ENCODE data around the gene WDR91.

Gene WDR91

GRCh38 chr7:135257790-135258189 lies 46.5 kb upstream of the WDR91 start:
- Histone ChIP-seq H3K14ac (ENCODE audit: low read length) (no peak overlapping the region), H2BK12ac (ENCODE audit: low read length) (no peak overlapping the region), H3K4ac (ENCODE audit: low read depth, low read length) (no peak overlapping the region), H4K91ac (ENCODE audit: low read depth, low read length) (no peak overlapping the region), H3K27ac (ENCODE audit: low read depth, low read length) (no peak overlapping the region), H4K12ac (ENCODE audit: low read depth, low read length) (no peak overlapping the region), H3K4me3 (ENCODE audit: low read depth, low read length) (no peak overlapping the region), H3K36me3 (ENCODE audit: control insufficient read depth in 1 of 2, insufficient read depth in 2 of 2, low read length in 2 of 2) (no peaks in the 10 kb centered on the region), H3K9ac (ENCODE audit: low read length) (no peak overlapping the region), H3K27me3 (ENCODE audit: insufficient read depth, low read length) (no peaks in the 10 kb centered on the region), H3K9me3 (ENCODE audit: insufficient read depth, low read depth, low read length) (no peaks in the 10 kb centered on the region), H3K4me1 (ENCODE audit: control insufficient read depth in 1 of 2, insufficient read depth in 2 of 2, low read length in 2 of 2) (peaks cover 8 to 23% of the 10 kb centered on the region in 2 experiments), H3K18ac (ENCODE audit: low read length) (no peak overlapping the region), H3K23ac (ENCODE audit: low read length) (no peak overlapping the region), H2BK5ac (ENCODE audit: low read depth, low read length, poor library complexity) (no peak overlapping the region), H3K79me2 (ENCODE audit: control insufficient read depth, insufficient read depth, low read length, poor library complexity) (no peaks in the 10 kb centered on the region), H2BK120ac (ENCODE audit: insufficient read depth, low read length, poor library complexity) (no peak overlapping the region), H3K4me2 (ENCODE audit: low read length) (no peak overlapping the region), H3K79me1 (ENCODE audit: low read length) (no peaks in the 10 kb centered on the region), H4K8ac (ENCODE audit: low read depth, low read length) (no peak overlapping the region), H2AK5ac (ENCODE audit: low read length) (no peak overlapping the region), H2AFZ (ENCODE audit: insufficient read depth, low read length, poor library complexity) (no peak overlapping the region)
- no peak for DNase-seq
- WGBS (ENCODE audit: extremely low coverage, insufficient coverage, insufficient read length), result no CpG with 5 or more reads among the region's 4 CpGs

- H3K79me2 ChIP-seq (ENCODE audit: control insufficient read depth, insufficient read depth, low read length, poor library complexity), result no peaks in the 10 kb centered on the region
- H3K23ac ChIP-seq (ENCODE audit: low read length), result no peak overlapping the region
- no peaks in the 10 kb centered on the region for H3K36me3 ChIP-seq (ENCODE audit: control insufficient read depth in 1 of 2, insufficient read depth in 2 of 2, low read length in 2 of 2)
- no peak overlapping the region for H3K4me3 ChIP-seq (ENCODE audit: low read depth, low read length)
- no peak overlapping the region for H3K4ac ChIP-seq (ENCODE audit: low read depth, low read length)
- H3K9me3 ChIP-seq (ENCODE audit: insufficient read depth, low read depth, low read length), result no peaks in the 10 kb centered on the region
- no CpG with 5 or more reads among the region's 9 CpGs for WGBS (ENCODE audit: extremely low coverage, insufficient coverage, insufficient read length)
- H4K8ac ChIP-seq (ENCODE audit: low read depth, low read length), result no peak overlapping the region
- no peak overlapping the region for H2BK120ac ChIP-seq (ENCODE audit: insufficient read depth, low read length, poor library complexity)
- H3K14ac ChIP-seq (ENCODE audit: low read length), result peak overlapping the region; percentile 49
- no peaks in the 10 kb centered on the region for H3K27me3 ChIP-seq (ENCODE audit: insufficient read depth, low read length)
- no peak overlapping the region for H4K12ac ChIP-seq (ENCODE audit: low read depth, low read length)
- H2AFZ ChIP-seq (ENCODE audit: insufficient read depth, low read length, poor library complexity), result no peak overlapping the region
- peak overlapping the region; percentile 15 for H2BK12ac ChIP-seq (ENCODE audit: low read length)
- no peak overlapping the region for H3K9ac ChIP-seq (ENCODE audit: low read length)
- peaks cover 12 to 29% of the 10 kb centered on the region in 2 experiments for H3K4me1 ChIP-seq (ENCODE audit: control insufficient read depth in 1 of 2, insufficient read depth in 2 of 2, low read length in 2 of 2)
- peak overlapping the region; percentile 9 for H3K27ac ChIP-seq (ENCODE audit: low read depth, low read length)
- no peak overlapping the region for H3K4me2 ChIP-seq (ENCODE audit: low read length)
- H2BK5ac ChIP-seq (ENCODE audit: low read depth, low read length, poor library complexity), result no peak overlapping the region
- H3K79me1 ChIP-seq (ENCODE audit: low read length), result no peaks in the 10 kb centered on the region
- peak; percentile 35 to 45 for DNase-seq
- no peak overlapping the region for H3K18ac ChIP-seq (ENCODE audit: low read length)
- H4K91ac ChIP-seq (ENCODE audit: low read depth, low read length), result no peak overlapping the region
- H2AK5ac ChIP-seq (ENCODE audit: low read length), result no peak overlapping the region
Measured at GRCh38 chr7:135253851-135254771, 42.8 kb upstream of the WDR91 start.

DNA sequence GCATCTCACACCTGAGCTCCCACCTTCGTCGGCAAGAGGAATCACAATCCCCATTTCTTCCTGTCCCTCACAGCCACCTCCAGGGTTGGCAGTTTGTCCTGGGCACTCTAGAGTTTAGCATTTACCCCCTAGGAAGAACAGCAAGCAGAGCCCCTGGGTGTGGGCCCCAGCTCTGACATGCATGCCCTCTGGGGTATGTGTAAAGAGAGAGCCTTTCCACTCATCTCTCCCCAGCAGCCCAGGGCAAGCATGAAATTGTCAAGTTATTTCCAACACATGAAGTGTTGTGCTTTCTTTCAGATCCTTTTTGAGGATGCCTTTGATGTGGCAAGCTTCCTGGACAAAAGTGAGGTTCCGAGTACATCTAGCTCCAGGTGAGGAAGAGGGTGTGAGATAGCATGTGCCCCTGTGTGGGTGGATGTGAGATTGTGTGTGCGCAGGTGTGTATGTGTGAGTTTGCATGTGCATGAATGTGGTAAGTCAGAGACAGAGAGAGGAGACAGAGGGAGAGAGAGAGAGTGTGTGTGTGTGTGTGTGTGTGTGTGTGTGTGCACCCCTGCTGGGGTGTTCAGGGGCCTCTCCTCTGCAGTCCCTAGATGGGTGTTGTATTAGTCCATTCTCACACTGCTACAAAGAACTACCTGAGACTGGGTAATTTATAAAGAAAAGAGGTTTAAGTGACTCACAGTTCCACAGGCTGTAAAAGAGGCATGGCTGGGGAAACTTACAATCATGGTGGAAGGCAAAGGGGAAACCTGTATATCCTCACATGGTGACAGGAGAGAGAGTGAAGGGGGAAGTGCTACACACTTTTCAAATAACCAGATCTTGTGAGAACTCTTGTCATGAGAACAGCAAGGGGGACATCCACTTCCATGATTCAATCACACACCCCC lies 40.4 kb upstream of the WDR91 start:
- no peak overlapping the region for H3K4ac ChIP-seq (ENCODE audit: low read depth, low read length)
- WGBS (ENCODE audit: extremely low coverage, insufficient coverage, insufficient read length), result no CpG with 5 or more reads among the region's 4 CpGs
- peaks cover 2% of the 10 kb centered on the region for H3K79me1 ChIP-seq (ENCODE audit: low read length)
- H2BK12ac ChIP-seq (ENCODE audit: low read length), result no peak overlapping the region
- no peak overlapping the region for H3K4me2 ChIP-seq (ENCODE audit: low read length)
- H3K9ac ChIP-seq (ENCODE audit: low read length), result no peak overlapping the region
- H2BK120ac ChIP-seq (ENCODE audit: insufficient read depth, low read length, poor library complexity), result no peak overlapping the region
- H3K27ac ChIP-seq (ENCODE audit: low read depth, low read length), result no peak overlapping the region
- no peak overlapping the region for H4K12ac ChIP-seq (ENCODE audit: low read depth, low read length)
- DNase-seq, result no peak
- no peak overlapping the region for H4K8ac ChIP-seq (ENCODE audit: low read depth, low read length)
- peaks cover 12 to 34% of the 10 kb centered on the region in 2 experiments for H3K4me1 ChIP-seq (ENCODE audit: control insufficient read depth in 1 of 2, insufficient read depth in 2 of 2, low read length in 2 of 2)
- no peak overlapping the region for H2AK5ac ChIP-seq (ENCODE audit: low read length)
- H2AFZ ChIP-seq (ENCODE audit: insufficient read depth, low read length, poor library complexity), result no peak overlapping the region
- no peak overlapping the region for H3K14ac ChIP-seq (ENCODE audit: low read length)
- H3K9me3 ChIP-seq (ENCODE audit: insufficient read depth, low read depth, low read length), result no peaks in the 10 kb centered on the region
- H3K27me3 ChIP-seq (ENCODE audit: insufficient read depth, low read length), result no peaks in the 10 kb centered on the region
- no peak overlapping the region for H3K23ac ChIP-seq (ENCODE audit: low read length)
- no peak overlapping the region for H2BK5ac ChIP-seq (ENCODE audit: low read depth, low read length, poor library complexity)
- H3K36me3 ChIP-seq (ENCODE audit: control insufficient read depth in 1 of 2, insufficient read depth in 2 of 2, low read length in 2 of 2), result no peaks in the 10 kb centered on the region
- H3K4me3 ChIP-seq (ENCODE audit: low read depth, low read length), result no peak overlapping the region
- no peak overlapping the region for H3K18ac ChIP-seq (ENCODE audit: low read length)
- no peaks in the 10 kb centered on the region for H3K79me2 ChIP-seq (ENCODE audit: control insufficient read depth, insufficient read depth, low read length, poor library complexity)
- no peak overlapping the region for H4K91ac ChIP-seq (ENCODE audit: low read depth, low read length)

GRCh38 chr7:135248546-135248945 lies 37.2 kb upstream of the WDR91 start:
- Histone ChIP-seq H3K23ac (ENCODE audit: low read length) (no peak overlapping the region), H3K14ac (ENCODE audit: low read length) (no peak overlapping the region), H3K4me2 (ENCODE audit: low read length) (no peak overlapping the region), H3K36me3 (ENCODE audit: control insufficient read depth in 1 of 2, insufficient read depth in 2 of 2, low read length in 2 of 2) (no peaks in the 10 kb centered on the region), H3K4me3 (ENCODE audit: low read depth, low read length) (no peak overlapping the region), H3K18ac (ENCODE audit: low read length) (no peak overlapping the region), H3K27ac (ENCODE audit: low read depth, low read length) (no peak overlapping the region), H3K79me1 (ENCODE audit: low read length) (peaks cover 2% of the 10 kb centered on the region), H2AFZ (ENCODE audit: insufficient read depth, low read length, poor library complexity) (no peak overlapping the region), H3K9me3 (ENCODE audit: insufficient read depth, low read depth, low read length) (peaks cover 2% of the 10 kb centered on the region), H3K27me3 (ENCODE audit: insufficient read depth, low read length) (no peaks in the 10 kb centered on the region), H3K4me1 (ENCODE audit: control insufficient read depth in 1 of 2, insufficient read depth in 2 of 2, low read length in 2 of 2) (peaks cover 4 to 17% of the 10 kb centered on the region in 2 experiments), H4K8ac (ENCODE audit: low read depth, low read length) (no peak overlapping the region), H3K79me2 (ENCODE audit: control insufficient read depth, insufficient read depth, low read length, poor library complexity) (no peaks in the 10 kb centered on the region), H3K9ac (ENCODE audit: low read length) (no peak overlapping the region), H2BK12ac (ENCODE audit: low read length) (no peak overlapping the region), H2BK120ac (ENCODE audit: insufficient read depth, low read length, poor library complexity) (no peak overlapping the region), H2BK5ac (ENCODE audit: low read depth, low read length, poor library complexity) (no peak overlapping the region), H2AK5ac (ENCODE audit: low read length) (no peak overlapping the region), H4K12ac (ENCODE audit: low read depth, low read length) (no peak overlapping the region), H4K91ac (ENCODE audit: low read depth, low read length) (no peak overlapping the region), H3K4ac (ENCODE audit: low read depth, low read length) (no peak overlapping the region)
- DNase-seq, result peak; percentile 46 to 57
- no CpG with 5 or more reads among the region's 3 CpGs for WGBS (ENCODE audit: extremely low coverage, insufficient coverage, insufficient read length)

All from trophoblast cell (in vitro differentiated cells and primary cell).